ENCODE data around the gene FKBP15.

- TF ChIP-seq CTCF (IDR thresholded peaks at IDR 0.05) (no peak), POLR2A (IDR thresholded peaks at IDR 0.05) (no peak)
Measured at GRCh38 chr9:113164536-113165300, 56.4 kb downstream of the FKBP15 start.

All from uterus (tissue), 2 donors.